Renal cortical epithelial cell (primary cell): ENCODE results near the gene ZBTB9. TPM values are rescaled to one million over a fixed set of nuclear protein-coding genes. Genes with fewer than 3 reads are reported as not detected.

Source experiments
- DNase-seq: peaks from one replicate; pipeline ENCODE4 v3.0.0-alpha.2; 2011; ENCODE audit warnings: low read depth
- total RNA-seq: library from RNA; depleted of rRNA; stranded (reverse); fragments of >200 nt; gene quantifications from 2 replicates; pipeline ENCODE4 v1.2.3, GENCODE V29; 2014

Gene ZBTB9
- total RNA-seq, 1 donor from 2014 or later = 9.7 TPM

DNA sequence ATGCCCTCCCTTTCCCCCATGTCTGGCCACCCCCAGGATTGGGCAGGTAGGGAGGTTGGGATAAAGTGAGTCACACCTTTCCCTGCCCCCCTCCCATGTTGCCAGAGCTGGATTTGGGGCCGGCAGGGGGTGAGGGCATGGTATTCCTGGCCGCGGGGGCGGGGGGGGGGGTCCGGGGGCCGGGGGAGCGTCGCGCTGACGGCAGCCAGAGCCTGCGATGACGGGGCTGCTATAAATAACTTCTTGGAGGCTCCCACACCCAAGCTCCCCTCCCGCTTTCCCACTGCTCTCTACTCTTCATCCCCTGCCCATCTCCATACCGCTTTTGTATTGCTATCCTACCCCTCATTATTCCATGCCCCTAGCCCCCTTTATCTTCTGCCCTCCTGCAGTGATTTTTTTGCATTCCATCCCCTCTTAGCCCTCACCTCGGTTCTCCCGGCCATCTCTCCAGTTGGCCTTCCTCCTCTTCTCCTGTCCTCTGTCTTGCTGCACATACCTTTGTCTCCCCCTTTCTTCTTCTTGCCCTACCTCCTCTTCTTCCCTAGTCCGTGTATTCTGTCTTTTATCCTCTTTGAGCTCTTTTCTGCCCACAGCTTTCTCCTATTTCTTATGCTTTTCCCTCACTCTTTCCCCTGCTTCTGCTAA, 20.7 kb upstream of the ZBTB9 start:
- no peak for DNase-seq

DNA sequence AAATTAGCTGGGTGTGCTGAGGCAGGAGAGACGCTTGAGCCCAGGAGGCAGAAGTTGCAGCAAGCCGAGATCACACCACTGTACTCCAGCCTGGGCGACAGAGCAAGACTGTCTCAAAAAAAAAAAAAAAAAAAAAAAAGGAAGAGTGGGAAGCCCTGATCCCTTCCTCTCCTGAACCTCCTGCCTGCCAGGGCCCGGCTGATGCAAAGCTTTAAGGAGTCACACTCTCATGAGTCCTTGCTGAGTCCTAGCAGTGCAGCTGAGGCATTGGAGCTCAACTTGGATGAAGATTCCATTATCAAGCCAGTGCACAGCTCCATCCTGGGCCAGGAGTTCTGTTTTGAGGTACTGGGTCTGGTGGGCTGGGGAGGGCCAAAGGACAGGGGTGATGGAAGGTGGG, 19.4 kb upstream of the ZBTB9 start:
- DNase-seq = no peak

DNA sequence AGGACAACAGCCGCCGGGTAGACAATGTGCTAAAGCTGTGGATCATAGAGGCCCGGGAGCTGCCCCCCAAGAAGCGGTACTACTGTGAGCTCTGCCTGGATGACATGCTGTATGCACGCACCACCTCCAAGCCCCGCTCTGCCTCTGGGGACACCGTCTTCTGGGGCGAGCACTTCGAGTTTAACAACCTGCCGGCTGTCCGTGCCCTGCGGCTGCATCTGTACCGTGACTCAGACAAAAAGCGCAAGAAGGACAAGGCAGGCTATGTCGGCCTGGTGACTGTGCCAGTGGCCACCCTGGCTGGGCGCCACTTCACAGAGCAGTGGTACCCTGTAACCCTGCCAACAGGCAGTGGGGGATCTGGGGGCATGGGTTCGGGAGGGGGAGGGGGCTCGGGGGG, 16.7 kb upstream of the ZBTB9 start:
- no peak for DNase-seq

DNA sequence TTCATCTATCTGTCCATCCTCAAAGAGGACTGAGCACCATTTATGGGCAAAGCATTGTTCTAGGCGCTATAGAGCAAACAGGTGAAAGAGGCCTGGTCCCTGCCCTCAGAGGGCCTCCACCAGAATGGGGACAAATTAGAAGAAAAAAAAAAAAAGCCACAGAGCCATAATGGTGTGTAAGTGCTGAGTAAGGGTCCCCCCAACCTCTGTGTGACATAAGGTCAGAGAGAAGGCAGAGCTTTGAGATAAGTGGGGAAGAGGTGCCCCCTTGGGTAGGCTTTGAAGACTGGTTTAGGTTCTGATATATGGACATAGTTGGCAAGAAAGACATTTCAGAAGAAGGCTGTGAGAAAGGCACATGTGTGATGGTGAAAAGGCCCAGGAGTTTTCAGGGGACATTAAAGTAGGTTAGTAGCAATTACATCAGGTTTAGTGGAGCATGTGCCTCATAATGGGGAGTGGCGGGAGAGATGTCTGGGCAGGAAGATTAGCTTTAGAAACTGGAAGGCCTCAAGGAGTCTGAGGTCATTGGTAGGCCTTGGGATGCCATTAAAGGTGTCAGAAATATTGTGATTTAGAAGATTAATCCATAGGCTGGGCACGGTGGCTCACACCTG, 15.3 kb upstream of the ZBTB9 start:
- no peak for DNase-seq

DNA sequence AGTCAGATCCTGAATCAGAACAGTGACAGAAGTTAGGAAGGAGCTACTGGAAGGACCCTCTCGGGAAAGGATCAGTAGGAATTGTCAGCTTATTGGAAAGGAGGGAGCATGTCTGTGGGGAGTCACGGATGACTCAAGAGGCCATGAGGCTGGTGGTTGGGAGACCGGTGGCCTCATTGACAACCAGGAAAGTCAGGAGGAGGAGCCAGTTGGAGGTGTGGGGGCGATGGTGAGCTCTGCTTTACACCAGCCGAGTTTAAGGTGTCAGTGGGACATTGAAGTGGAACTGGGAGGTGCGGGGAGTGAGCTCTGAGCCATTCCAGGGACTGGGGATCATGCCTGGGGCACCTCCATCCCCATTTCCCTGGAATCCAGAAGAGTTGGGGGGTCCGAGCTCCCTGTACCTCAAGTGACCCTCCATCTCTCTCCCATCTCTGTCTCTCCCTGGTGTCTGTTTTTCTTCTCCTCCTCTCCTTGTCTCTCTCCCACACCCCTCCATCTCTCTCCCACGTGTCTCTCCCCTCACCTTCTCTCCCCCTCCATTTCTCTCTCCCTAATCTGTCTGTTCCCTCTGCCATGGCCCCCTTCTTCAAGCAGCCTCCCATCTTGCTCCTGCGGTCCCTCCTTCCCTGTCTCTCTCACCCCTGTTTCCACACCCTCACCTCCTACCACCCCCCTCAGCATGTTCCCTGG, 14.3 kb upstream of the ZBTB9 start:
- no peak for DNase-seq

DNA sequence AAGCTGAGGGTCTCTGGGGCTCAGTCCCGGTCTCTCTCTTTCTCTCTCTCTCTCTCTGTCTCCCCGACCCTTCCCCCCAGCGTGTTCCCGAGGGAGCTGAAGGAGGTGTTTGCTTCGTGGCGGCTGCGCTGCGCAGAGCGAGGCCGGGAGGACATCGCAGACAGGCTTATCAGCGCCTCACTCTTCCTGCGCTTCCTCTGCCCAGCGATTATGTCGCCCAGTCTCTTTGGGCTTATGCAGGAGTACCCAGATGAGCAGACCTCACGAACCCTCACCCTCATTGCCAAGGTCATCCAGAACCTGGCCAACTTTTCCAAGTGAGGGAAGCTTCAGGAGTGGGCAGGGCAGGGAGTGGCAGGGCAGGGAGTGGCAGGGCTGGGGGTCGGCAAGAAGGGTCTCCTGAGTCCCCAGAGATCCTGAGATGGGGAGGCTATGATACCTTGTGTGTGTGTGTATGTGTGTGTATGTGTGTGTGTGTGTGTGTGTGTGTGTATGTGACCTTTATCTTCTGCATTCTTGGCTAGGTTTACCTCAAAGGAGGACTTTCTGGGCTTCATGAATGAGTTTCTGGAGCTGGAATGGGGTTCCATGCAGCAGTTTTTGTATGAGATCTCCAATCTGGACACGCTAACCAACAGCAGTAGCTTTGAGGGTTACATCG, 13.6 kb upstream of the ZBTB9 start:
- DNase-seq = no peak

DNA sequence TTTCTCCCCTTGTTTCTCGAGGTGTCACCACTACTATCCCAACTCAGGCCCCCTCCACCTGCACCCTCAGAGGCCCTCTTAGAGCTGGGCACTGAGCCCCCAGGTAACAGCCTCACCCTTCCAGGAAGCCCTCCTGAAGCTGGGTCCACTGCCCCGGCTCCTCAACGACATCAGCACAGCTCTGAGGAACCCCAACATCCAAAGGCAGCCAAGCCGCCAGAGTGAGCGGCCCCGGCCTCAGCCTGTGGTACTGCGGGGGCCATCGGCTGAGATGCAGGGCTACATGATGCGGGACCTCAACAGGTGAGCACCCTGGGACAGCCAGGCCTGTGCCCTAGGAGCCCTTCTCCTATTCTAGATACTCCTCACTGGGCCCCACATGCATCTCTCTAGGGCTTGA, 12.9 kb upstream of the ZBTB9 start:
- DNase-seq = no peak

DNA sequence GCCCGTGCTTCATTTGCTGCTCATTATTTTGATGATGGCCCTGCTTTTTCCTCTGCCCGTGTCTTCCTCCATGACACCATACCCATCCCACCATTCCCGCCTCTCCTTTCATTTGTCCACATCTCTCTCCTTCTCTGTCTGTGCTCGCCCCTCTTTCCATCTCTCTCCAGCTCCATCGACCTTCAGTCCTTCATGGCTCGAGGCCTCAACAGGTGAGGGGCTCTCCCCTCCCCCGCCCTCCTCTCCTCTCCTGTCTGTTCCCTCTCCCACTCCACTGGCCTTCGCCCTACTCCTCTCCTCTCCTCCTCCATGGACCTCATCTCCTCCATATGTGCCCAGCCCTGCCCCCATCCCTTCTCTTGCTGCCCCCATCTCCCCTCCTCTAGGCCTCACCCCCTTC, 12.1 kb upstream of the ZBTB9 start:
- DNase-seq = no peak

DNA sequence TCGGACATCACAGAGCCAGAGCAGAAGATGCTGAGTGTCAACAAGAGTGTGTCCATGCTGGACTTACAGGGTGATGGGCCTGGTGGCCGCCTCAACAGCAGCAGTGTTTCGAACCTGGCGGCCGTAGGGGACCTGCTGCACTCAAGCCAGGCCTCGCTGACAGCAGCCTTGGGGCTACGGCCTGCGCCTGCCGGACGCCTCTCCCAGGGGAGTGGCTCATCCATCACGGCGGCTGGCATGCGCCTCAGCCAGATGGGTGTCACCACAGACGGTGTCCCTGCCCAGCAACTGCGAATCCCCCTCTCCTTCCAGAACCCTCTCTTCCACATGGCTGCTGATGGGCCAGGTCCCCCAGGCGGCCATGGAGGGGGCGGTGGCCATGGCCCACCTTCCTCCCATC, 11.4 kb upstream of the ZBTB9 start:
- no peak for DNase-seq

DNA sequence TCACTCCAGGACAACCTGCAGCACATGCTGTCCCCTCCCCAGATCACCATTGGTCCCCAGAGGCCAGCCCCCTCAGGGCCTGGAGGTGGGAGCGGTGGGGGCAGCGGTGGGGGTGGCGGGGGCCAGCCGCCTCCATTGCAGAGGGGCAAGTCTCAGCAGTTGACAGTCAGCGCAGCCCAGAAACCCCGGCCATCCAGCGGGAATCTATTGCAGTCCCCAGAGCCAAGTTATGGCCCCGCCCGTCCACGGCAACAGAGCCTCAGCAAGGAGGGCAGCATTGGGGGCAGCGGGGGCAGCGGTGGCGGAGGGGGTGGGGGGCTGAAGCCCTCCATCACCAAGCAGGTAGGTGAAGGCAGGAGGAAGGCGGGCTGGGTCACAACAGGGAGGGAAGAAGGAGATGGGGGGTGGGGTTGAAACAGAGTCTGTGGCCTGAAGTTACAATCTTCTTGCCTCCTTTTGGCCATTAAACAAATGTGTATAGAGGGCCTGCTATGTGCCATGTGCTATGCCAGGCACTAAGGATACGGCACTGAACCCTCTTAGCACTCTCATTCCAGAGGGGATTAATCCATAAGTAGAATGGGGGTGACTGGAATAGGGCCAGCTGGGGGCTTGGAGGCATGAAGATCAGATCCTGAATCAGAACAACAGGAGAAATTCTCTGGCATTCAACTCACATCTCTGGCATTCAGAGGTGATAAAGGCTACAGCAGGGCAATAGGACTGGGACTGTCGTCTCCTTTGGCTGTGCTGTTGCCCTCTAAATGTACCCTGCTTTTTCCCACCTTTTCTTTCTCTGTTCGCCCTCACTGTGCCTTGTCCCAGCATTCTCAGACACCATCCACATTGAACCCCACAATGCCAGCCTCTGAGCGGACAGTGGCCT, 10.5 kb upstream of the ZBTB9 start:
- DNase-seq = no peak

DNA sequence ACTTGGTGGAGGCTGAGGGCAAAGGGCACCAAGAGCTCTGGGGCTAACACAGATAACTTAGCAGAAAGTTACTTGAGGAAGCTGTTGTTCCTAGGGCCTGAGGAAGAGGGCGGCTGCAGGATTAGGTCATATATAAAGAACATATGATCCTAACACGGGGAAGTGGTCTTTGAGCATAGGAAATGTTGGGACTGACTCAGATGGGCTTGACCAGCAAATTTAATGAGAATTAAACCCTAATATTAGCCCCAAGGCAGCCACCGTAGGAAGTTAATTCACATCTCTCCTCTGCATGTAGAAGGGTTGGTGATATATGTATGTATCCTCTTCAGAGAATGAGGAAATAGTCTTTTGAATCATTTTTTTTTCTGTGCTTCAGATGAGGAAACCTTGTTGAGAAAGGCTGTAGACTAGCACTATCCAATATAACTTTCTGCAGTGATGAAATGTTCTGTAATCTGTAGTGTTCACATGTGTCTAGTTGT, 9.2 kb upstream of the ZBTB9 start:
- DNase-seq = no peak

DNA sequence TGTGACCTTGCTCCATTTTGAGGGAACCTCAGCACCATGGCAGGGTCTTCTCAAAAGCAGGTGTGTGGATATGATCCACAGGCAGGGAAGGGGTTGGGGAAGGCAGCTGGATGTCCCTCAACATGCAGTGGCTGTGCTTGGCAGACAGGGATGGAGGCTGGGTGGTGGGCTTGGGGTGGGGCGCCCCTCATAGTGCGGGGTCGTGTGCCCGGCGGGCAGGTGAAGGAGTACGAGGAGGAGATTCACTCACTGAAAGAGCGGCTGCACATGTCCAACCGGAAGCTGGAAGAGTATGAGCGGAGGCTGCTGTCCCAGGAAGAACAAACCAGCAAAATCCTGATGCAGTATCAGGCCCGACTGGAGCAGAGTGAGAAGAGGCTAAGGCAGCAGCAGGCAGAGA, 8.0 kb upstream of the ZBTB9 start:
- DNase-seq = no peak

DNA sequence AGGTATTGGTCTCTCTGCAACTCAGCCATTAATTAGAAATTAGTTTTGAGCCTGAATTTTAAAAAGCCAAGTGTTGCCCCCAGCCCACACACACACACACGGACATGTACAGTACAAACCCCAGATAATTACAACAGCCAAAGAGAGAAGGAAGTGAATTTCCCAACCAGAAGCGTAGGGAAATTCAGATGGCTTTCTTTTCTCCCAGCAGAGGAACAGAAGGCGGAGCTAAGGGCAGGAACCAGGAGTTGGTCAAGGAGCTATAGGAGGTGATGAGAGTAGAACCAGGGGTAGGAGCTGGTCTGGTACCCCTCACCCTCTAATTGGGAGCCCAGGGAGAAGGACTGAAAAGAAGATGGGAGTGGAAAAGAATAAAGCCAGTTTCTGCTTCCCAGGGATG, 3.9 kb upstream of the ZBTB9 start:
- no peak for DNase-seq

DNA sequence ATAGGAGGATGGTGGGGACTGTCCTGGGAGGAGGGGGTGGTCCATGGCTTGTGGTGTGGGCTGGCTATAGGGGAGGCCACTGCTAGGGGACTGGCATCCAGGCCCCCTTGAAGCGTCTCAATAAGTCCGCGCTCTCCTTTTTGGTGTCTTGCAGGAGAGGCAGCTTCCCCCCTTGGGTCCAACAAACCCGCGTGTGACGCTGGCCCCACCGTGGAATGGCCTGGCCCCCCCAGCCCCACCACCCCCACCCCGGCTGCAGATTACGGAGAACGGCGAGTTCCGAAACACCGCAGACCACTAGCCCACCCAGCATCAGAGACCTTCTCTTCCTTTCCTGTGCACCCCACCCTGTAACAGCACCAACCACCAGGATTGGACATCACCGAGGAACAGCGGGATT, 2.8 kb upstream of the ZBTB9 start:
- DNase-seq = no peak

DNA sequence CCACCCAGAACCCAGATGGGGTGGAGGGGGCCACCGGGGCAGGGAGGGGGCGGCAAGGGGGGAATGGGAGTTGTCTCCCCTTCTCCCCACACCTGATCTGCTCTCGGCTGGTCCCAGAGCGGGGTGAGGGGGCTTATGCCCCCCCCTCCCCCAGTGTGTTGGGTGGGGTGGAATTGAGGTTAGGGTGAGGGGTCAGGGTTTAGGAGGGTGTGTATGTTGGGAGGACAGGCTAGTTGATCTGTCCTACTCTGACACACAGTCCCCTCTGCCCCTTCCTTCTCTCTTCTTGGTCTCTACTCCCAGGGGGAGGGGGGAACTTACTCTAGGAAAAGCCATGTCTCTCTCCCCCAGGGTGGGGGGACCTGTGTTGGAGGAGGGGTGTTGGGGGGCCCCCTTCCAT, 1.9 kb upstream of the ZBTB9 start:
- DNase-seq = no peak

DNA sequence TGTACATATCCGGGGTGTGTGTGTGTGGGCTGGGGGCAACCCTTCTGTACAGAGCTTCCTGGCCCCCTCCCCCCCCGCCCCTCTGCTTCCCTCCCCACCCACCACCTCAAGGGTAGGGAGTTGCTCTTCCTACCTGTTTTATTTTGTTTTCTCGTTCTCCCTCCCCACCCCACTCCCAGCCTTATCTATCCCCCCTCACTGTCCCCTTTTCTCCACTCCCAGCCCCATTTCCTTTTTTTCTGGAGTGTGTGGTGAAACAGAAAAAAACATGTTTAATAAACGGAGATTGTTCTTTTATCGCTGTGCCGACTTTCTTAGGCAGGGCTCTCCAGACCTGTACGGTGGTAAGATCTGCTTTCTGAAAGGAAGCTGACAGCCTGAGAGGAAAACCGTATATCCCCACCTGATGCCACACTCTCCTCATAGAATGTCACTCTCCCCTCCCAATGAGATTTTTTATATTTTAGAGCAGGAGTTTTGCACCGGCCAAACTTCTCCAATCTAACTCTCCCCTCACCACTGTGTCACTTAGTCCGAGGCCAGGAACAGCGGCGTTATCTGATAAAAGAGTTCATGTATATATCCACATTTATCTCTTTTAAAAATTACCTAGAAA, 875 bp upstream of the ZBTB9 start:
- peak; percentile 13 for DNase-seq

DNA sequence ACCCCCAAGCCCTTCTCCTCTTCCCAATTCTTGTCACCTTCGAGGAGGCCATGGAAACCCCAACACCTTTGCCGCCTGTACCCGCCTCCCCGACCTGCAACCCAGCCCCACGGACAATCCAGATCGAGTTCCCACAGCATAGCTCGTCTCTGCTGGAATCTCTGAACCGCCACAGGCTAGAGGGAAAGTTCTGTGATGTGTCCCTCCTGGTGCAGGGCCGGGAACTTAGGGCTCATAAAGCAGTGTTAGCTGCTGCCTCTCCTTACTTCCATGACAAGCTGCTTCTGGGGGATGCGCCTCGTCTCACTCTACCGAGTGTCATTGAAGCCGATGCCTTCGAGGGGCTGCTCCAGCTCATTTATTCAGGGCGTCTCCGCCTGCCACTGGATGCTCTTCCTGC, 675 bp downstream of the ZBTB9 start:
- no peak for DNase-seq

DNA sequence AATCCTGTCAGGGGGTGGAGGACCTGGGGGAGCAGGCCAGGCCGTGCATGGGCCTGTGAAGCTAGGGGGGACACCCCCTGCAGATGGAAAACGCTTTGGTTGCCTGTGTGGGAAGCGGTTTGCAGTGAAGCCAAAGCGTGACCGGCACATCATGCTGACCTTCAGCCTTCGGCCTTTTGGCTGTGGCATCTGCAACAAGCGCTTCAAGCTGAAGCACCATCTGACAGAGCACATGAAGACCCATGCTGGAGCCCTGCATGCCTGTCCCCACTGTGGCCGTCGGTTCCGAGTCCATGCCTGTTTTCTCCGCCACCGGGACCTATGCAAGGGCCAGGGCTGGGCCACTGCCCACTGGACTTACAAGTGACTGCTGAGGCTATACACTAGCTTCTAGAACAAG, 1.8 kb downstream of the ZBTB9 start:
- no peak for DNase-seq

DNA sequence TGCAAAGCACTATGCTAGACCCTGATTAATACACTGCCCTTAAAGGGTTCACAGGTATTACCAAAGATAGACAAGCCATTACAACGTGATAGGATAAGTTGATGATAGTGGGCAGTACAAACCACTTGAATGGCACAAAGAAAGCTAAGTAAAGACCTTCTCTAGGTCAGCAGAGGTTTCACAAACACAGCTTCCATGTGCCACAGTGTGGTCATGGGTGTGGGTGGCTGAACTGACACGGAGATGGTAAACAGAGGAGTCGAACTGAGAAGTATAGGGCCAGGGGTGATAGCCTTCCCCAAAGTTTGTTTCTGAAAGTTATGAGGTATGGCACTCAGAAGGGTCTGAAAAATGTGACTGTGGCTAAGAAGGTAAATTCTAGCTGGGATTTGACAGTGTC, 4.3 kb downstream of the ZBTB9 start:
- DNase-seq = no peak

DNA sequence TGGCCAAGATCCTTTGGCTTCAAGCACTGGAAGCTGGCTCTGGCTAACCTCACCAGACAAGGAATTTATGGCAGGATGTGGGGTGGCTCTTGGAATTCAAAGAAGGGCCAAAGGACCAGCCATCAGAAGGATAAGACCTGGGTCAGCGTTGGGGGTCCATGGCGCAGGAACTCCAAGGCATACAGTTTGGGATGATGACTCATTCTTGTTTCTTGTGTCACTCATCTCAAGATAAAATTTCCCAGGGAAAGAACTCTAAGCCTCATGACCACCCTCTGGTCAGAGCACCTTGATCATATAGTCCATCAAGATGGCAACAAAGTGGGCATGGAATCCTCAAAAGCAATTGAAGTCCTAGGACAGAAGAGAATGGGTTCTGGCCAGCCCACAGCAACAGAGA, 4.8 kb downstream of the ZBTB9 start:
- DNase-seq = no peak

DNA sequence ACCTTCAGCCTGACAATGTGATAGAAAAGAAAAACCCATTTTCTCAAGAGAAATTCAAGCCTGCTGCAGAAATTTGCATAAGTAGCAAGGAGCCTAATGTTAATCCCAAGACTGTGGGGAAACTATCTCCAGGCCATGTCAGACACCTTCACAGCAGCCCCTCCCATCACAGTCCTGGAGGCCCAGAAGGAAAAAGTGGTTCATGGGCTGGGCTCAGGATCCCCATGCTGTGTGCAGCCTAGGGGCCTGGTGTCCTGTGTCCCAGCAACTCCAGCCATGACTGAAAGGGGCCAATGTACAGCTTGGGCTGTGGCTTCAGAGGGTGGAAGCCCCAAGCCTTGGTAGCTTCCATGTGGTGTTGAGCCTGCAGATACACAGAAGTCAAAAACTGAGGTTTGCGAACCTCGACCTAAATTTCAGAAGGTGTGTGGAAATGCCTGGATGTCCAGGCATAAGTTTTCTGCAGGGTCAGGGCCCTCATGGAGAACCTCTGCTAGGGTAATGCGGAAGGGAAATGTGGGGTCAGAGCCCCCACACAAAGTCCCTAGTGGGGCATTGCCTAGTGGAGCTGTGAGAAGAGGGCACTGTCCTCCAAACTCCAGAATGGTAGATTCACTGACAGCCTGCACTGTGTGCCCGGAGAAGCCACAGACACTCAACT, 11.8 kb downstream of the ZBTB9 start:
- DNase-seq = no peak
